CD14-positive monocyte (primary cell): ENCODE measurements around the gene ANK2. TPM values are rescaled to one million over a fixed set of nuclear protein-coding genes. Genes with fewer than 3 reads are reported as not detected.

ENCODE experiments used
- DNase-seq, 3 donors: peaks; one replicate each; pipeline ENCODE4 v3.0.0-alpha.2; 2011 to 2022
- H2AFZ ChIP-seq: 2 replicates; pipeline ENCODE4 v1.6.0; 2012; ENCODE audit warnings: mild to moderate bottlenecking, low read depth, low read length, inconsistent platforms; ENCODE audit not compliant: insufficient read depth, poor library complexity, severe bottlenecking
- H3K27ac ChIP-seq, 2 donors: 1 replicate in 1 of 2; 2 replicates in 1 of 2; pipeline ENCODE4 v1.5.1; 2012 to 2013; ENCODE audit warnings: low read length in 2 of 2, control low read depth in 1 of 2, inconsistent platforms in 1 of 2, low read depth in 1 of 2, mild to moderate bottlenecking in 1 of 2
- H3K27me3 ChIP-seq, 2 donors: one replicate each; pipeline versions ENCODE4 v1.6.0 to v1.6.1; 2011 to 2013; ENCODE audit warnings: low read length in 2 of 2; ENCODE audit not compliant: control insufficient read depth in 2 of 2, insufficient read depth in 2 of 2
- H3K36me3 ChIP-seq, 2 donors: replicated peaks in 1 of 2; 1 replicate in 1 of 2; 2 replicates in 1 of 2; pipeline versions ENCODE4 v1.5.1 to v1.6.1; 2012 to 2013; ENCODE audit warnings: low read length in 2 of 2, control low read depth in 1 of 2, inconsistent platforms in 1 of 2, mild to moderate bottlenecking in 1 of 2; ENCODE audit not compliant: insufficient read depth in 2 of 2, control insufficient read depth in 1 of 2
- H3K4me1 ChIP-seq, 2 donors: 1 replicate in 1 of 2; 2 replicates in 1 of 2; pipeline versions ENCODE4 v1.5.1 to v1.6.1; 2012 to 2013; ENCODE audit warnings: low read length in 2 of 2, control low read depth in 1 of 2, inconsistent platforms in 1 of 2, mild to moderate bottlenecking in 1 of 2, moderate library complexity in 1 of 2; ENCODE audit not compliant: insufficient read depth in 2 of 2, control insufficient read depth in 1 of 2
- H3K4me2 ChIP-seq: replicated peaks from 2 replicates; pipeline ENCODE3; 2012; ENCODE audit warnings: low read length, moderate library complexity, mild to moderate bottlenecking; ENCODE audit not compliant: poor library complexity, severe bottlenecking; ENCODE audit errors: extremely low read depth
- H3K4me3 ChIP-seq, 3 experiments: fragments of 200-600 bp in 1 of 3; sonication (generic) in 1 of 3; replicated peaks in 1 of 3; 1 replicate in 2 of 3; 2 replicates in 1 of 3; pipeline ENCODE4 v1.5.1; 2011 to 2013; ENCODE audit warnings: low read length in 3 of 3, mild to moderate bottlenecking in 3 of 3, control low read depth in 2 of 3, low read depth in 2 of 3, inconsistent platforms in 1 of 3, moderate library complexity in 1 of 3
- H3K79me2 ChIP-seq: 2 replicates; pipeline ENCODE4 v1.6.0; 2012; ENCODE audit warnings: mild to moderate bottlenecking, control low read depth, inconsistent platforms, low read length, moderate library complexity; ENCODE audit not compliant: insufficient read depth
- H3K9ac ChIP-seq: 2 replicates; pipeline ENCODE4 v1.6.0; 2017; ENCODE audit warnings: low read length, mild to moderate bottlenecking; ENCODE audit not compliant: insufficient read depth, poor library complexity, severe bottlenecking
- H3K9me3 ChIP-seq, 2 donors: replicated peaks in 1 of 2; 1 replicate in 1 of 2; 2 replicates in 1 of 2; pipeline versions ENCODE4 v1.5.1 to v1.6.1; 2012 to 2013; ENCODE audit warnings: low read length in 2 of 2, control low read depth in 1 of 2; ENCODE audit not compliant: control insufficient read depth in 1 of 2, insufficient read depth in 1 of 2
- H4K20me1 ChIP-seq: 2 replicates; pipeline ENCODE4 v1.6.0; 2012; ENCODE audit warnings: mild to moderate bottlenecking, low read length, control low read depth, moderate library complexity; ENCODE audit not compliant: insufficient read depth
- H3K27ac Mint-ChIP-seq, 7 donors: one replicate each; pipeline ENCODE4 v1.8.0; 2020; ENCODE audit warnings: mild to moderate bottlenecking in 7 of 7, mixed read lengths in 7 of 7, moderate library complexity in 6 of 7, inconsistent platforms in 2 of 7
- H3K27me3 Mint-ChIP-seq, 3 donors: one replicate each; pipeline ENCODE4 v1.8.0; 2021 to 2022; ENCODE audit warnings: low read depth in 3 of 3, mild to moderate bottlenecking in 3 of 3, mixed read lengths in 3 of 3, moderate library complexity in 3 of 3, inconsistent platforms in 1 of 3
- H3K36me3 Mint-ChIP-seq, 2 donors: one replicate each; pipeline ENCODE4 v1.8.0; 2020; ENCODE audit warnings: mixed read lengths in 2 of 2, inconsistent platforms in 1 of 2, mild to moderate bottlenecking in 1 of 2
- H3K4me1 Mint-ChIP-seq: one replicate; pipeline ENCODE4 v1.8.0; 2020; ENCODE audit warnings: mild to moderate bottlenecking, mixed read lengths
- H3K4me3 Mint-ChIP-seq, 2 donors: one replicate each; pipeline ENCODE4 v1.8.0; 2020; ENCODE audit warnings: mild to moderate bottlenecking in 2 of 2, mixed read lengths in 2 of 2, moderate library complexity in 1 of 2
- H3K9me3 Mint-ChIP-seq, 7 donors: one replicate each; pipeline ENCODE4 v1.8.0; 2020 to 2022; ENCODE audit warnings: mixed read lengths in 7 of 7, mild to moderate bottlenecking in 6 of 7, moderate library complexity in 6 of 7, inconsistent platforms in 2 of 7
- CTCF ChIP-seq: fragments of 200-600 bp; IDR thresholded peaks from one replicate; pipeline ENCODE4 v1.8.0; 2022; ENCODE audit warnings: antibody characterized with exemption, mild to moderate bottlenecking
- WGBS: methylation state at CpG from one replicate; pipeline ENCODE4 v1.1.5; 2013; ENCODE audit warnings: missing lambda C conversion rate; ENCODE audit not compliant: insufficient coverage; 5-methylcytosine and 5-hydroxymethylcytosine counted together
- intact Hi-C, 2 donors: fragments of 100-400 bp; cut with micrococcal nuclease; formaldehyde crosslinking; loops; one replicate each; pipeline versions ENCODE4 v1.15.0 to v1.15.1; 2023
- polyA plus RNA-seq, 3 donors: library from polyadenylated mRNA; depleted of rRNA in 1 of 3; unstranded in 2 of 3; stranded (reverse) in 1 of 3; fragments of 300-500 nt in 2 of 3; fragments of >200 nt in 1 of 3; fragmentation: Illumina TruSeq in 2 of 3; gene quantifications; 1 replicate in 2 of 3; 2 replicates in 1 of 3; pipeline ENCODE4 v1.2.3, GENCODE V29; 2012 to 2021

The ANK2 gene
- polyA plus RNA-seq, 3 donors = not detected

DNA sequence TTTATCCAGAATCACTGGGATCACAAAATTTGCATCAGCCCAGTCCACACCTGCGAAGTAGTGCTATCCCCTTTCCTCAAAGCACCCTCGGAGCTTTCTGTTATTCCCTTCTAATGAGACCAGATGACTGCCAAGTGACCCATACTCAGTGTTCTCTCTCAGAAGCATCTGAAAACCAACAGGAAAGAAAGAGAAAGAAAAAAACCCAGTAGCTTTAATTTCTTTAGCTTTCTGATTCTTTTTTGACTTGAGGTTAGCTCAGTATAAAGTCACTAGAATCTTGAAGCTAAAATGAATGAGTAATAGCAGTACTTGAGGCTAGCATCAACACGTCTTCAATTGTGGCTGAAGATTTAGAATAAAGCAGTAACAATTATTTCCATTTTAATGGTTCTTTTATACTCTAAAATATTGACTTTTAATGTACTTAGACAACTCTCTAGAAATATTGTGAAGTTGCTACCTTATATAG, 124.4 kb downstream of the ANK2 start:
- no peak overlapping the region for H3K4me3 Mint-ChIP-seq
- H3K9me3 Mint-ChIP-seq = peaks cover 0 to 2% (median 0%) of the 10 kb centered on the region in 7 donors

DNA sequence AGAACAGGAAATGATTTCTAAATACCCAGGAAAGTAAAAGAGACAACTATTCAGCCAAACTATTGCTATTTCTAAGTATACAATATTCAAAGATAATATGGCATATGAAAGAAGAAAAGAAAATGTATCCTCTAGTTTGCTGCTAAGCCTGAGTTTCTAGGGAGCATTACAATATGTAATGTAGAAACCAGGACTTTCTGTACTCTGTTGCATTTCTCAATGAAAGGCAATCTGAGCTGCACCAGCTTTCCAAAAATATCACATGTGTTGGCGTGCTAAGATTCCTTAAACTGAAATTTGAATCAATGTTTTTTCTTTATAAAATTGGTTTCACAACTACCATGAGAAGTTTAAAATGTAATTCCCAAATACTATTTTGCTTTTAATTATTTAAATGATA, 129.6 kb downstream of the ANK2 start:
- no peak for DNase-seq
- Histone ChIP-seq H3K27me3 (no peaks in the 10 kb centered on the region), H3K4me3 (no peak overlapping the region), H3K4me1 (no peaks in the 10 kb centered on the region), H3K4me2 (no peak overlapping the region), H3K9ac (no peak overlapping the region), H3K79me2 (no peaks in the 10 kb centered on the region), H4K20me1 (no peaks in the 10 kb centered on the region), H3K36me3 (no peaks in the 10 kb centered on the region), H2AFZ (no peak overlapping the region), H3K27ac (no peak overlapping the region), H3K9me3 (no peaks in the 10 kb centered on the region)
- no peak for TF ChIP-seq CTCF
- Mint-ChIP-seq H3K27me3 (no peaks in the 10 kb centered on the region), H3K4me1 (no peaks in the 10 kb centered on the region), H3K4me3 (no peak overlapping the region), H3K9me3 (peaks cover 0 to 2% (median 0%) of the 10 kb centered on the region in 7 donors), H3K36me3 (no peaks in the 10 kb centered on the region), H3K27ac (no peak overlapping the region)
- WGBS = no CpG with 5 or more reads among the region's 1 CpG
- intact Hi-C loops = no loop called here

More for the DNA sequence above, 124.4 kb downstream of the ANK2 start:
- no peak for TF ChIP-seq CTCF
- H3K9me3 ChIP-seq = no peaks in the 10 kb centered on the region
- WGBS = no CpG with 5 or more reads among the region's 3 CpGs
- no peak overlapping the region for H3K27ac Mint-ChIP-seq
- H3K27me3 Mint-ChIP-seq = peaks cover 0 to 2% (median 0%) of the 10 kb centered on the region in 3 donors
- H3K4me1 ChIP-seq = no peaks in the 10 kb centered on the region
- H3K27me3 ChIP-seq = no peaks in the 10 kb centered on the region
- H3K4me2 ChIP-seq = no peak overlapping the region
- no peaks in the 10 kb centered on the region for H3K36me3 ChIP-seq
- DNase-seq = no peak
- H3K4me1 Mint-ChIP-seq = no peaks in the 10 kb centered on the region
- H3K4me3 ChIP-seq = no peak overlapping the region
- H3K36me3 Mint-ChIP-seq = no peaks in the 10 kb centered on the region
- H3K9ac ChIP-seq = no peak overlapping the region
- intact Hi-C loops = no loop called here
- no peak overlapping the region for H3K27ac ChIP-seq
- H4K20me1 ChIP-seq = no peaks in the 10 kb centered on the region
- H2AFZ ChIP-seq = no peak overlapping the region
- no peaks in the 10 kb centered on the region for H3K79me2 ChIP-seq
